T-helper 22 cell (primary cell): ENCODE results near the gene RPL22.

Experiments used
- DNase-seq: peaks from one replicate; pipeline ENCODE4 v3.0.0-alpha.2; 2020; ENCODE audit warnings: low read depth

The RPL22 gene

GRCh38 chr1:6172549-6172948 is 26.8 kb downstream of the RPL22 start:
- DNase-seq, result no peak

GRCh38 chr1:6171548-6172124 is 27.8 kb downstream of the RPL22 start:
- DNase-seq, result no peak

- DNase-seq, result no peak
These were observed 28.6 kb downstream of the RPL22 start for GRCh38 chr1:6170742-6171201.

- DNase-seq, result no peak
These were observed 29.2 kb downstream of the RPL22 start for GRCh38 chr1:6170116-6170741.

- DNase-seq, result no peak
These were observed 30.3 kb downstream of the RPL22 start for GRCh38 chr1:6168947-6169586.

GRCh38 chr1:6167391-6168303 is 31.7 kb downstream of the RPL22 start:
- no peak for DNase-seq

- no peak for DNase-seq
These were observed 32.6 kb downstream of the RPL22 start for GRCh38 chr1:6166655-6167390.

- DNase-seq, result no peak
These were observed 33.2 kb downstream of the RPL22 start for GRCh38 chr1:6166221-6166620.

GRCh38 chr1:6165441-6165985 is 33.9 kb downstream of the RPL22 start:
- DNase-seq, result no peak

- no peak for DNase-seq
These were observed 34.4 kb downstream of the RPL22 start for GRCh38 chr1:6165027-6165426.

GRCh38 chr1:6163973-6164617 is 35.3 kb downstream of the RPL22 start:
- DNase-seq, result no peak

- DNase-seq, result no peak
These were observed 36.0 kb downstream of the RPL22 start for GRCh38 chr1:6163191-6163972.

GRCh38 chr1:6162773-6163172 is 36.6 kb downstream of the RPL22 start:
- DNase-seq, result no peak

GRCh38 chr1:6162341-6162740 is 37.1 kb downstream of the RPL22 start:
- no peak for DNase-seq

GRCh38 chr1:6158181-6158580 is 41.2 kb downstream of the RPL22 start:
- no peak for DNase-seq

- no peak for DNase-seq
These were observed 41.7 kb downstream of the RPL22 start for GRCh38 chr1:6157528-6158174.

GRCh38 chr1:6157132-6157527 is 42.3 kb downstream of the RPL22 start:
- no peak for DNase-seq

GRCh38 chr1:6154525-6155319 is 44.7 kb downstream of the RPL22 start:
- DNase-seq, result no peak

- no peak for DNase-seq
These were observed 46.5 kb downstream of the RPL22 start for GRCh38 chr1:6152882-6153281.
